ENCODE data around the gene PIK3CD.

Gene PIK3CD

GRCh38 chr1:9696793-9697192, 45.3 kb downstream of the PIK3CD start:
- TF ChIP-seq EZH2phosphoT487 (IDR thresholded peaks at IDR 0.05; ENCODE audit: borderline replicate concordance, low read length): no peak
- TF ChIP-seq, protein P1, sequence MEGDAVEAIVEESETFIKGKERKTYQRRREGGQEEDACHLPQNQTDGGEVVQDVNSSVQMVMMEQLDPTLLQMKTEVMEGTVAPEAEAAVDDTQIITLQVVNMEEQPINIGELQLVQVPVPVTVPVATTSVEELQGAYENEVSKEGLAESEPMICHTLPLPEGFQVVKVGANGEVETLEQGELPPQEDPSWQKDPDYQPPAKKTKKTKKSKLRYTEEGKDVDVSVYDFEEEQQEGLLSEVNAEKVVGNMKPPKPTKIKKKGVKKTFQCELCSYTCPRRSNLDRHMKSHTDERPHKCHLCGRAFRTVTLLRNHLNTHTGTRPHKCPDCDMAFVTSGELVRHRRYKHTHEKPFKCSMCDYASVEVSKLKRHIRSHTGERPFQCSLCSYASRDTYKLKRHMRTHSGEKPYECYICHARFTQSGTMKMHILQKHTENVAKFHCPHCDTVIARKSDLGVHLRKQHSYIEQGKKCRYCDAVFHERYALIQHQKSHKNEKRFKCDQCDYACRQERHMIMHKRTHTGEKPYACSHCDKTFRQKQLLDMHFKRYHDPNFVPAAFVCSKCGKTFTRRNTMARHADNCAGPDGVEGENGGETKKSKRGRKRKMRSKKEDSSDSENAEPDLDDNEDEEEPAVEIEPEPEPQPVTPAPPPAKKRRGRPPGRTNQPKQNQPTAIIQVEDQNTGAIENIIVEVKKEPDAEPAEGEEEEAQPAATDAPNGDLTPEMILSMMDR (IDR thresholded peaks at IDR 0.05; ENCODE audit: low read depth, low read length, poor library complexity, severe bottlenecking): no peak
- Histone ChIP-seq H3K9me3 (ENCODE audit: control insufficient read depth, insufficient read depth, low read length) (no peaks in the 10 kb centered on the region), H3K4me2 (ENCODE audit: low read length) (no peak overlapping the region), H4K20me1 (ENCODE audit: control insufficient read depth, insufficient read depth, low read depth, low read length) (no peaks in the 10 kb centered on the region), H3K4me1 (ENCODE audit: control insufficient read depth, low read length) (no peaks in the 10 kb centered on the region), H3K9me2 (replicated peaks; ENCODE audit: control insufficient read depth, low read length) (no peaks in the 10 kb centered on the region), H3K27ac (ENCODE audit: low read depth, low read length) (no peak overlapping the region), H3F3A (ENCODE audit: control insufficient read depth, insufficient read depth) (peaks cover 2% of the 10 kb centered on the region; the same call in 1 of the 2 replicates), H3K36me3 (ENCODE audit: control insufficient read depth, low read length) (peaks cover 3% of the 10 kb centered on the region; the same call in 1 of the 2 replicates), H3K4me3 (ENCODE audit: low read length) (no peak overlapping the region), H3K27me3 (ENCODE audit: control insufficient read depth, low read length) (no peaks in the 10 kb centered on the region), H3K79me2 (ENCODE audit: control insufficient read depth, low read length) (no peaks in the 10 kb centered on the region)

GRCh38 chr1:9699361-9699760, 47.8 kb downstream of the PIK3CD start:
- no peak overlapping the region for H3K4me2 ChIP-seq (ENCODE audit: low read length)
- no peak overlapping the region for H3K27ac ChIP-seq (ENCODE audit: low read depth, low read length)
- H3K4me3 ChIP-seq (ENCODE audit: low read length): no peak overlapping the region
- H4K20me1 ChIP-seq (ENCODE audit: control insufficient read depth, insufficient read depth, low read depth, low read length): no peaks in the 10 kb centered on the region
- H3K4me1 ChIP-seq (ENCODE audit: control insufficient read depth, low read length): peaks cover 19% of the 10 kb centered on the region
- H3K27me3 ChIP-seq (ENCODE audit: control insufficient read depth, low read length): no peaks in the 10 kb centered on the region
- no peaks in the 10 kb centered on the region for H3K9me3 ChIP-seq (ENCODE audit: control insufficient read depth, insufficient read depth, low read length)
- H3K9me2 ChIP-seq (replicated peaks; ENCODE audit: control insufficient read depth, low read length): no peaks in the 10 kb centered on the region
- TF ChIP-seq, protein P1 (IDR thresholded peaks at IDR 0.05; ENCODE audit: low read depth, low read length, poor library complexity, severe bottlenecking): no peak
- no peak for TF ChIP-seq EZH2phosphoT487 (IDR thresholded peaks at IDR 0.05; ENCODE audit: borderline replicate concordance, low read length)
- peaks cover 2% of the 10 kb centered on the region; the same call in 1 of the 2 replicates for H3F3A ChIP-seq (ENCODE audit: control insufficient read depth, insufficient read depth)
- no peaks in the 10 kb centered on the region for H3K36me3 ChIP-seq (ENCODE audit: control insufficient read depth, low read length)
- H3K79me2 ChIP-seq (ENCODE audit: control insufficient read depth, low read length): peaks cover 5% of the 10 kb centered on the region; the same call in 1 of the 2 replicates

- Histone ChIP-seq H3K4me2 (ENCODE audit: low read length) (no peak overlapping the region), H3K79me2 (ENCODE audit: control insufficient read depth, low read length) (peaks cover 5% of the 10 kb centered on the region; the same call in 1 of the 2 replicates), H3K4me1 (ENCODE audit: control insufficient read depth, low read length) (peaks cover 26% of the 10 kb centered on the region), H3K9me3 (ENCODE audit: control insufficient read depth, insufficient read depth, low read length) (no peaks in the 10 kb centered on the region), H3K27ac (ENCODE audit: low read depth, low read length) (no peak overlapping the region), H3K9me2 (replicated peaks; ENCODE audit: control insufficient read depth, low read length) (no peaks in the 10 kb centered on the region), H4K20me1 (ENCODE audit: control insufficient read depth, insufficient read depth, low read depth, low read length) (no peaks in the 10 kb centered on the region), H3K27me3 (ENCODE audit: control insufficient read depth, low read length) (no peaks in the 10 kb centered on the region), H3K36me3 (ENCODE audit: control insufficient read depth, low read length) (no peaks in the 10 kb centered on the region), H3F3A (ENCODE audit: control insufficient read depth, insufficient read depth) (peaks cover 2% of the 10 kb centered on the region; the same call in 1 of the 2 replicates), H3K4me3 (ENCODE audit: low read length) (no peak overlapping the region)
- TF ChIP-seq, protein P1 (IDR thresholded peaks at IDR 0.05; ENCODE audit: low read depth, low read length, poor library complexity, severe bottlenecking): no peak
- no peak for TF ChIP-seq EZH2phosphoT487 (IDR thresholded peaks at IDR 0.05; ENCODE audit: borderline replicate concordance, low read length)
These were observed 48.8 kb downstream of the PIK3CD start for GRCh38 chr1:9700340-9700739.
